Activated CD8-positive, alpha-beta memory T cell treated with anti-CD3 and anti-CD28 coated beads, Interleukin-2, amount 50 U/mL, for 24 hours (primary cell): ENCODE measurements around the gene SLC12A7.
"Not testable (repeated sequence)": the region's sequence is repeated elsewhere in the genome, so short reads cannot be mapped to it uniquely, and the experiment has no call there.

Source experiments
- DNase-seq: peaks from one replicate; pipeline ENCODE4 v3.0.0-alpha.2; 2020; ENCODE audit errors: extremely low read depth

Gene SLC12A7

DNA sequence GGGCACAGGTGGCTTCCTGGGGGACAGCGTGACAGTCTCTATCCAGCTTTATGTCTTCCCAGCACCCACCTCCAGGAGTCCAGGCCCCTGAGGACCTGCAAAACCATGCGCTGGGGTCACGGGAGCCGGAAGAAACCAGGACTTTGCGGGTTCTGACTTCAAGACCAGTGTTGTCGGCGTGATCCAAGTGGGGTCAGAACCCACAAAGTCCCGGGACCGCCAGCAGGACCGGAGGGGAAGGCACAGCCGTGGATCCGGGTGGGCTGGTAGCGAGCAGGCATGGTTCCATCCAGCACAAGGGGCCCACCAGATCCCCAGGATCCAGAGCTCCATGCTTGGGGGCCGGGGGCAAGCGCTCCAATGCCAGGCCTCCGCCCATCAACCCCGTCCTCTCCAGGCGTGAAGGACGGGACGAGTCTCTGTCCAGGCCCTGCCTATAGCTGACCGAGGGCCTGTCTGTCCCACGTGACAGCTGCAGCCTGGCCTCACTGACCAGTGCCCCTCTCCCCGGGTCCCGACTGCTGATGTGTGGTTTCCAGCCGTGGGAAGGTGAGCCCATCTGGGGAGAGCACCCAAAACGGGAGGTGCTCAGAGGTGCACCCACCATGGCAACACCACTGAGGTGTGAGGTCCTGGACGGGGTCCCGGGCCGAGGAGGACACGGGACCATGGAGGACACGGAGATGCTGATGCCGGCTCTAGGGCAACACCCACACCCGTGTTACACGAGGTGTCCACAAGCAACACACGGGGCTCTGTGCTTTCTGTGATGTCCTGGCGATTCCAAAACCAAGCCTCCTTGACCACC, 48.9 kb downstream of the SLC12A7 start:
- DNase-seq: no peak

DNA sequence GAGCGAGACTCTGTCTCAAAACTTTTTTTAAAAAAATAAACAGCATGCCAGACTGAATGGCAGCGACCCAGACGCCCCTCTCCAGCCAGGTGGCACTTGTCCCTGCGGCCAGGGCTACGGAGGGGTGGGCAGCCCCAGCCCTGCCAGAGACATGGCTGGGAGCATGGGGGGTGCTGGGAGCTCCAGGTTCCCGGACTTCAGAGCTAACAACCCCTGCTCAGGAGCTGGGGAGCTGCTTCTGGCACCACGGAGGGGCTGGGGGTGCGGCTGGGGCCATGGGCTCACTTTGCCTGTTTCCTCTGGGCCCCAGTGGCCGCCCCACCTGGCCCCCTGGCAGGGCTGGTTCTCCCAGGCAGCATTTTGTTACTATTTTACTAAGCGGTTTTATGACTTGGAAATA, 49.9 kb downstream of the SLC12A7 start:
- no peak for DNase-seq

DNA sequence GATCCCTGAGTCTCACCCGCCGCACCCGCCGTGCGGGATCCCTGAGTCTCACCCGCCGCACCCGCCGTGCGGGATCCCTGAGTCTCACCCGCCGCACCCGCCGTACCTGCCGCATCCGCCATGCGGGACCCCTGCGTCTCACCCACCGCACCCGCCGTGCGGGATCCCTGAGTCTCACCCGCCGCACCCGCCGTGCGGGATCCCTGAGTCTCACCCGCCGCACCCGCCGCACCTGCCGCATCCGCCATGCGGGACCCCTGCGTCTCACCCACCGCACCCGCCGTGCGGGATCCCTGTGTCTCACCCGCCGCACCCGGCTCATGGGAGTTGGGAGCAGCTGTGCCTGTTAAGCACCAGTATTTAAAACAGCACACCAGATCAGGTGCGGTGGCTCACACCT, 50.6 kb downstream of the SLC12A7 start:
- not testable (repeated sequence) for DNase-seq

DNA sequence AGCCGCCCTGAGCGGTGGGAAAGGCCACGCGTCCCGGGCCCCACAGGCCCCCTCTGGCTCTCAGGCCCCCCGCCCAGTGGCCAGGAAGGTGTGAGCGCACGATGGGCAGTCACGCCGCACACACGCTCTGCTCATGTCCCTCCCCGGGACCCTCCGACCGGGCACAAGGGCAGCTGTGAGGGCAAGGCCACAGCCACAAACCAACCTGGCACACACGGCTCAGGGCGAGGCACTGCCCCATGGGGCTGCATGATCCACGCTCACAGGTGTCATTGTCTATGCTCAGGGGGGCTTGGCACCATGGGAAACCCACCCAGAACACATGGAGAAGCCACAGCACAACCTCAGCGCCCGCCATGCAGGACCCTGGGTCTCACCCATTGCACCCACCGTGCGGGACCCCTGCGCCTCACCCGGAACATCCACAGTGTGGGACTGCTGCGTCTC, 51.3 kb downstream of the SLC12A7 start:
- no peak for DNase-seq

DNA sequence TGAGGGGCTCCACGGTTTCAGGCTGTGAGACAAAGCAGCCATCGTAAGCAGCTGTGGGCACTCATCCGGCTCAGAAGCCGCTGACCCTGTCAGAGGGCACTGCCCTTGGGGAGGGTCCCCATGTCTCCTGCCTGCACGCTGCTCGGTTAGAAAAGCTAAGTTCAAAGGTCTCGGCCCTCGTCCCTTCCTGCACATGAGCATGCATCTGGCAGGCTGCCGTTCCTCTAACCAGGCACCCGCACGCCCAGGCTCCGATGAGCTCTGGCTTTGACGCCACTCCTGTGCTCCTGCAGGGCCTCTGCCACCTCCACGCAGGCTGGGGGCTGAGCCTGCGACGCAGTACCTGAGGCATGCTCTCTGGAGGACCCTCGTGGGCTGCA, 52.0 kb downstream of the SLC12A7 start:
- DNase-seq: no peak

DNA sequence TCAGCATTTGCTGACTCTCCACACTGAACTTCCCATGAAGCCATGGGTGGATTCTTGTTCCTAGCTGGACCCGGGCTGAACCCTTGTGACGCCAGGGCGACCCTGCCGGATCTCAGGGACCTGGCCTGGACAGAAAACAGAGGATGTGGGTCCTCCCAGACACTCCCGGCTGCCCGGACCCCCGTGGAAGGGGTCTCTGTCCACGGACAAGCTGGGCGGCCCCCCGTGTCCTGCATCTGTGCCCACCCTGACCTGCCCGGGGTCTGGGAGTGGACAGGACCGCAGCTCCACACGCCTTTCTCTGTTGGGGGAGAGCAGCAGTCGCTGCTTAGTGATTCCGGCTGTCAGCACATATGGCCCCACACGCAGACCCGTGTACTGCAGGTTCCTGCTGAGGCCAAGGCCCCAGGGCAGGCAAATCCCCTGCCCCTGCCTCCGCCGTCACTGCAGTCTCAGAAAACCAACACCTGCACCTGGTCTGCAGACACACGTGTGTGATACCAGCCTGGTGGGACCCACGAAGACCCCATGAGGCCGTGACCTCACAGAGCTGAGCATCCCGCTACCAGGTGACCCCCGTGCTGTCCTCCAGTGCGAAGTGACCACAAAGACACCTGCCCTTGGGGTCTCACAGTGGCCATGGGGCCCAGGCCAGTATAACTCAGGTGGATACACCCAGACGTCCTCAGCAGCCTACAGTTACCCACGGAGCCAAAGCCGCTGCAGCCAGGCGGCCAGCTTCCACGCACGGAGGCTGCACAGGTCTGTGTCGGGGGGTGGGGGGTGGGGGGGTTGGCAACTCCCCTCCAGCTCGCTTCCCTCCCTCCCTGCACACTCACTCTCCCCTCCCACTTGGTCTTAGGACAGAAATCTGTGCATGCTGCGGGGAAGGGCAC, 52.6 kb downstream of the SLC12A7 start:
- no peak for DNase-seq

DNA sequence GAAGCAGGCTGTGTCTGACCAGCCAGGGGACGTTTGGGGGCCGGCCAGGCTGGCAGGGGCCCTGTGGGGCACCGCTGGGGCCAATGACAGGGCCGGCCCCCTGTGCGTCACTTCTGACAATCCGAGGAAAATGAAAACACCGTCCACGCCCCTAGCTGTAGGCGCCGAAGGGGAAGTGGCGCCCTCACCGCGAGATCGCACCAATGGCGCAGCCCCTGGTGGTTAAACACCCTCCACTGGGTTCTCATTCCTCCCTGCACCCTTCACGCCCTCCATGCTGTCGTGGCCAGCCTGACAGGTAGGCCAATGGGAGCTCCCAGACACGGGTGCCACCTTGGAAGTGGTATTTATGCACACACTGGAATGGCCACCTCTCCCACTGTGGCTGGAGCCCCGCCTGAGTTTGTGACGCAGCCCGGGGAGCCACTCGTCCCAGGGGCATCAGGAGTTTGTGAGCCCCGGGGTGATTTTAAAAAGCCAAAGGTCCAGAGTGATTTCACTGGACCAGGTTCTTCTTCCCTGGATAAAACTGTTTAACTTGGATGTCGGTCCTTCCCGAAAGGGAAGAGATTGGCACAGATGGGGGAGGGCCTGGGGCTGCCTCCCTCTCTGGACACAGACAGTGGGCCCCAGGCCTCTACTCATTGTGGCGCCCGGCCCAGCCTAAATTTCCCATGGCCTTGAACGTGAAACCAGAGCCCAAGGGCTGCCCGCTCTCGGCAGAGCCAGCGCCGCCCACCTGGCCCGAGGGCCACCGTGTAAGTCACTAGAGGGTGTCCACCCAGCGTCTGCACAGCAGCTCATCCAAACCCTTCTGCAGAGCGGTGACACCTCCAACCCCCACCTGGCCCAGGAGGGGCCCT, 53.5 kb downstream of the SLC12A7 start:
- DNase-seq: no peak

DNA sequence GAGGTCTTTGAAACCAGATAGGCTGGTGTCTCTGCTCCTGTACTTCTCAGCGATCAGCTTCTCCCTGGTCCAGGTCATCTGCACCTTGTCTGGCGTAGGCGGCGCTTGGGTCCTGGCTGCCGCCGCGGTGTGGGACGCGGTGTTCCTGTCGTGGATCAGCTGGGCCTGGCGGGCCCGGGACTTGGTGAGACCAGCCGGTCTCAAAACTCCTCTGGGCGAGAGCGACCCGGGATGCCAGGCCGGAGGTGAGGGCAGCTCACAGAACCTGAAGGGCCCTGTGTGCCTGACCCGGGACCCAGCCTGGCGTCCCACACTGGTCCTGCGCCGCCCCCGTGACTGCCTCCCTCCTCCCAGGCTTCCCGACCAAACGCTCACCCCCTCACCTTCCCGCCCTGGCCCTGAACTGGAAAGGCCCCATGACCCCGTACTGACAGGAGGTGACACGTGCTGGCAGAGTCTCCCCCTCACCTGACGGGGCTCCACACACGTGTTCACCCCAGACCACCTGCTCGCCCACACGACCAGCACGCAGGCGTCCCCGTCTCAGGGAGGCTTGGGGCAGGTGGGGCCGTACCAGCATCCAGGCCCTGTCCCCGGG, 54.3 kb downstream of the SLC12A7 start:
- no peak for DNase-seq

DNA sequence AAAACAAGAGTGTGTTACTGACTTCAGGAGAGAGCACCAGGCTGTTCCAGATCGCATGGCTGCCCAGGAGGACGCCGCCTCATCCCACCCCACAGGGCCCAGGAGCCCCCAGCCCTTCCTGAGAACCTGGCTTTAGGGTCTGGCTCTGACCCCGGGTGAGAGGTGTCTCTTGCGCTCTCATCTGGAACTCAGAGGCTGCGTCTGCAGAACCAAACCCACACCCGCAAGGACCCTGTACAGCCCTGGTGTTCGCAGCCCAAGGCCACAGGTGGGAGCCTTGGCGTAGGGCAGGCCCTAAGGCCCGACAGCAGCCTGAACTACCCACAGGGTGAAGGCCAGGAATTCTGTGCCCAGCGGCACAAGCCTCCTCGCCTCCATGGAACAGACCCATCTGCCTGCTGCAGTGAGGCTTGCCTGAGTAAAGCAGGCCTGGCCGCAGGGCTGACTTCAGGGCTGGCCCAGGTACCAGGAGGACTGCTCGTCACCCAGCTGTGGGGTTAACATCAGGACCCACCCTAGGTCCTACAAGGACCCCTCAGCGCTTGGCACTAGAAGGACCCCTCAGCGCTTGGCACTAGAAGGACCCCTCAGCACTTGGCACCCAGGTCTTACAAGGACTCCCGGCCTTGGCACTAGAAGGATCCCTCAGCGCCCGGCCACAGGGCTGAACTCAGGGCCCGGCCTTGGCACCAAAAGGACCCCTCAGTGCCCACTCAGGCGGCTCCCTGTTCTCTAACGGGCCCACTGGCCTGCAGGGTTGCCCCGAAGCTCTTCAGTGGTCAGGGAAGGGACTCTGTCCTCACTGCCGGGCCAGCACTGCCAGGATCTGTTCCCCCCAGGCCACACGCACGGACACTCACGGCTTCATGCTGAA, 55.0 kb downstream of the SLC12A7 start:
- DNase-seq: no peak

DNA sequence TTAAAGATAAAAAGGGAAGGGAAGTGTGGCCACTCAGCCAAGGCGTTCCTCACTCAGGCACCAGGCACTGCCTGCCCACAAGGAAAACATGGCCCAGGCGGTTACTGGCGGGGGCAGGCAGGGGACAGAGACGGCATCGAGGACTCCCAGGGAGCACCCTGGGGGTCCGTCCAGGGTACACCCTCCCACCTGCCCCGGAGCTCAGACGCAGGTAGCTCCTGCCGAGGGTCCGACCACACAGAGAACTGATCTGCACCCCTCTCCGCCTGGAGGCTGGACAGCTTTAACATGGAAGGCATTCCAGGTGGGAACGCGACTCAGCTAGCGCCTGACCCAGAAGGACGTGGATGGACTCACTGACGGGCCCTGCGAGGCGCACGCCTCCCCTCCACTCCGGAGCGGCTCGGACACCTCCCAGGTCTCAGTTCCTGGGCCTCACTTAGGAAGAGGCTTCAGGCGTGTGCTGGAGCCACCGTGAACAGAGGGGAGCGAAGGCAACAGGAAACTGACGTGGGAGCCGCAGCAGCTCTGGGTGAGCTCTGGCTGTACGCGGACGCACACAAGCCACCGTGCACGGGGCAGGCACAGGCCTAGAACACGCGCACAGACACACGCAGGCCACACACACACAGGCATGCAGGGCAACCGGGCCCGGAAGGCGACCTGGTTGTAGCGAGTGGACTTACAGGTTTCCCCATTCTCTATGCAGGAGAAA, 55.8 kb downstream of the SLC12A7 start:
- DNase-seq: no peak

DNA sequence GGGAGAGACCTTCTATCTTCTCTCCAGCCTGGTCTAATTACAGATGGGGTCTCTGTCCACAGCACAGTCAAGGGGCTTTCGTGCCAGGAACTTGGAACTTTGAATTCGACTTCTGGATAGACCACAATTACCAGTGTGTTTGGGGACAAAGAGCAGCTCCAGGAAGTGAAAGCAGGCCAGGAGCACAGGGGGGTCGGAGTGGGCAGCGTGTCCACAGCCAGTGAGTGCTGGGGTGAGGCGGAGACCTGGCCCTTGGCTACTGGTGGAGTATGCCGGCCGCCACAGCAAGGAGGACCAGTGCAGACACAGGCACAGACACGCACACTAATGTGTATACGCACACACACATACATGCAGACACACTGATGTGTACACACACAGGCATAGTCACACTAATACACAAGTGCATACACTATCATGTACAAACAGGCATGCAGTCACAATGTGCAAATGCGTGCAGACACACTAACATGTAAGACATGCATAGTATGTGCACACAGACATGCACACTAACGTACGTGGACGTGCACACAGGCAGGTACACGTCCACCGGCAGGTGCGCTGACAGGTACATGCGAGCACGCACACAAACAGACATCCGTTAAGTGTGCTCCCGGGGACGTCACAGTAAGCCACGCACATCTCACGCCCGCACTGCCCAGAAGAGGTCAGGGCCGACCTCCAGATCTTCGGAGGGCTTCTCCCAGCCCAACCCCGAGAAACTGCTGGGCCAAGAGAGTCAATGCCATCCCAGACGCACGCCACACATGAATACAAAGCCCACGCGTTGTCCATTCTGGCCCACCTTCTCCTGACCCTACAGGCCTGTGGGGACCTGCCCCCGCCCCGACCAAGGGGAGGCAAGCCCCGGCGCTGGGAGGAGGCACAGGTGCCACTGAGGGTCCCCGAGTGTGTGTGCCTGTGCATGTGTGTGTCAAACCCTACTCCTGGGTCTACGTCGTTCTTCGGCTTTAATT, 56.8 kb downstream of the SLC12A7 start:
- no peak for DNase-seq

DNA sequence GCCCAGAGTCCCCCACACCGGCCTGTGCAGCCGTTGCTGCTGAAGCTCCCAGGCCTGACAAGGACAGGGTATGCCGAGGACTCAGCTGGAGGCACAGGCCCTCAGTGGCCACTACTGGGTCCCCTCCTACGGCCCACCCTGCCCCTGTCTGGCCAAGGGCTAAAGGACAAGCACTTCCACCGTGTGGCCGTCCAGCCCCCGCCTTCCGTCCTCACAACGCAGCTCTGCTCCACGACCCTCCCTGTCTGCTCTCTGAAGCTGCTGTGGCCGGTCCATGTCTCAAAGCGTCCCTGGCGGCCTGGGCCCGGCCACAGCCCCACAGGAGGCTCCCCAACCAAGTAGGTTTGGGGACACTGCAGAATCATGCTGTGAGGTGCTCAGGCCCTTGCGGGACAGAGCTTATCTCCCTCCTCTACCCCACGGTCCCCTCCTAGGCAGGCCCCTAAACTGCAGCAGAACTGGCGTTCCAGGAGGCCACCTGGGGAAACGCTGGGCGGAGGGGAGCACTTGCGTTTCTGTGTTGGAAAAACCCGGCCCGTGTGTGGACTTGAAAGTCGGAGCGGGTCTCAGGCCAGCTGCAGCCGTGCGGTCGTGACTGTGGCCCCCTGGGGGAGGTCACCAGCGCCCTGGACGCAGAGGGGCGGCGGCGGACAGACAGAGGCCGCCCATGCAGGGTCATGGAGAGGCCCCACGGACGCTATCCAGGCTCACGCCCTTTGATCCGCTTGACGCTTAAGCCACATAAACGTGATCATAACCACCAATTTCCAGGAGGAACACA, 57.7 kb downstream of the SLC12A7 start:
- DNase-seq: no peak

DNA sequence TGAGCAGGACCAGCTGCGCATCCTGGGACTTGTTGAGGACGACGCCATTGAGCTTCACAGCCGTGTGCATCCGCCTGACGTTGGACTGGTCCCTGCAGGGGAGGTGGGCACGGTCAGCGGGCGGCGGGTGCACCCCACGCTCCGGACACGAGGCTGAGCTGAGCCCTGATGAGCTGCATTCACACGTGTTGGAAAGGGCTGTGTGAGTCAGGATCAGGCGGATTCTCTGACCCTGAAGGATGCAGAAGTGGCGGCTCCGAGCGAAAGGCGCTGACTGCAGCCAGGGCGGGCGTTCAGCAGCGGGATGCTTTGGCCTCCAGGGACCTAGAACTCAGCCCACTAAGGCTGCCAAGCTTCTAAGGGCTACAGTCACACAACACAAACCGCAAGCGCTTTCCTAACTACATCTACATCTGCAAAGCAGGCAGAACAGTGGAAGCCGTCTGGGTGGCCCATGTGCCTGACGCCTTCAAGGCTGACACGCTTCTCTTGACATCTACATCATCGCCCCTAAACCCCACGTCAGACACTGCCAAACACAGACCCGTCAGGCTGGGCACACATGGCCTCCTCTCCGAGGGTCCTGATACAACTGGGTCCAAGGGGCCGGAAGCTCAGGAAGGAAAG, 58.4 kb downstream of the SLC12A7 start:
- DNase-seq: no peak

DNA sequence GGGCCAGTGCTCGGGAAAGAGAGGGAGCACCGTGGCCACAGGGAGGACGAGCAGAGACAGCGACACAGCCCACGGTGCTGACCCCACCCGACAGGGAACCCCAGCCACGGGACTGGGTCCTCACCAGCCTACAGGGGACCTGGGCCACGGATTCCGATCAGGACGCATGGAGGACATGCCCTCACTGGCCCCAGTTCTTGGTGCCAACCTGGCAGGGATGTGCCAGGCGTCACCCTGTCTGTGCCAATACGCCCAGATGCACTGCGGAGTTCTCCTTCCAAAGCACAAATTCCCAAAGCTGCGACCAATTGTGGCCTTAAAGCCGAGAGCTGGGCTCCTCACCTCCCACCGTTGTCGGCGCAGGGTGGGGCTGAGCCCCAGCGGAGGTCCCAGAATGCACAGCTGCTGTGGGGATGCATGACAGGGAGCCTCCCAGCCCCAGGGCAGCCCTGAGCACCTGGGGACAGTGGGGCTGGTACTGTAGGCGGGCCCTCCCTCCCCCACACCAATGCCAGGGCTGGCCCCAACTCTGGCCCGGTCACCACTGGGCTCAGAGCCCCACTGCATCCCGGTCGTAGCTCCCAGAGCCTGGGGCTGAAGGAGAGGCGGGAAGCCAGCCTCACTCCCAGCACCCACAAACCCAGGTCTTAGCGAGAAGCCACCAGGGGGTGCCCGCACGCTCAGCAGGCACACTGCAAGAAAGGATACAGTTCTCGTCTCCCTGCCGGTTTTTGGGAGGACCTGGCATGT, 59.0 kb downstream of the SLC12A7 start:
- DNase-seq: no peak

DNA sequence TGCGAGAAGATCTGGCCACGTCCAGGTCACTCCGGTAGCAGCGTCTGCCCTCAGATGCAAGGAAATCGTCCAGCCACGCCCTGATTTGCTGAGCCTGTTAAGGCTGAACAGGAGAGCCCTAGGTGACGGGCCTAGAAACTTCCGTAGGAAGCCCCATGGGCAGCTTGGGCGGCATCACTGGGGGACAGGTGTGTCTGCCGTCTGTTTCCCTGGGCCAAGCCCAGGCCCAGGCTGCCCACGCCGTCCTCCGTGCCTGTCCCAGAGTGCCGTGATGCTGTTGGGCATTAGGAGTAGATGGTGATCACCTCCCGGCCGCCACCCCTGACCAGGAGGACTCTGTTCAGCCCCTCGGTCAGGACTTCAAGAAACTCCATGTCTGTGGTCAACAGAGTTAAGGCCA, 59.8 kb downstream of the SLC12A7 start:
- no peak for DNase-seq

DNA sequence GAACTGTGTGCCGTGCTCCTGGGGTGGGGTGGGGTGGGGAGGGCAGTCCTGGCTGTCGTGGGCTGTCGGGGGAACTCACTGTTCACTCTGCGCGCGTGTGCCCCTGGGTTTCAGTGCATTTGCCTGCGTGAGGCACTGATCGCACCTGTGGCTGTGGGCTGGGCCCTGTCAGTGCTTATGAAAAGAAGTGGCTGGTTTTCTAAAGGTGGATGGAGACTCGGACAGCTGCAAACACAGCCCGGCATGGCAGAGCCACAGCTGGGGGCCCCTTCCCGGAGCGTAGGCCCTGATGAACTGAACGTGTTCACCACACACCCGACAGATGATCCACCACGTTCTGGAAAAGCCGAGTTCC, 60.5 kb downstream of the SLC12A7 start:
- DNase-seq: no peak
